ENCODE data around the gene FXYD7.

DNA sequence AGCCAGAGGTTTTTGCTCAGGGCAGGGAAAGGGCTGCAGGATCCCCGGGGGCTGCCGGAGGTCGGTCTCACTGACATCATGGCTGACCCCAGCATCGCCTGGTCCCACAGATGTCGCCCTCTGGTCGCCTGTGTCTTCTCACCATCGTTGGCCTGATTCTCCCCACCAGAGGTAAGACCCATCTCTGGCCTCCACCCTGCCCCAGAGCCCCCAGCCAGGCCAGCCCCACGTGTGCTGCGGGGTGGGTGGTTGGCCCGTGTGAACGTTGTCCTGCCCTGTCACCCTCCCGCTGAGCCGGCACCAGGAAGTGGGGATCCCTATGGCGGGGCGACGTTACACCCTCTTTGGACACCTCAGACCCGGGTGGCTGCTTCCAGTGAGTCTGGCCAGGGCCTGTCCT lies 12.4 kb downstream of the FXYD7 start:
- TF ChIP-seq, protein P1, sequence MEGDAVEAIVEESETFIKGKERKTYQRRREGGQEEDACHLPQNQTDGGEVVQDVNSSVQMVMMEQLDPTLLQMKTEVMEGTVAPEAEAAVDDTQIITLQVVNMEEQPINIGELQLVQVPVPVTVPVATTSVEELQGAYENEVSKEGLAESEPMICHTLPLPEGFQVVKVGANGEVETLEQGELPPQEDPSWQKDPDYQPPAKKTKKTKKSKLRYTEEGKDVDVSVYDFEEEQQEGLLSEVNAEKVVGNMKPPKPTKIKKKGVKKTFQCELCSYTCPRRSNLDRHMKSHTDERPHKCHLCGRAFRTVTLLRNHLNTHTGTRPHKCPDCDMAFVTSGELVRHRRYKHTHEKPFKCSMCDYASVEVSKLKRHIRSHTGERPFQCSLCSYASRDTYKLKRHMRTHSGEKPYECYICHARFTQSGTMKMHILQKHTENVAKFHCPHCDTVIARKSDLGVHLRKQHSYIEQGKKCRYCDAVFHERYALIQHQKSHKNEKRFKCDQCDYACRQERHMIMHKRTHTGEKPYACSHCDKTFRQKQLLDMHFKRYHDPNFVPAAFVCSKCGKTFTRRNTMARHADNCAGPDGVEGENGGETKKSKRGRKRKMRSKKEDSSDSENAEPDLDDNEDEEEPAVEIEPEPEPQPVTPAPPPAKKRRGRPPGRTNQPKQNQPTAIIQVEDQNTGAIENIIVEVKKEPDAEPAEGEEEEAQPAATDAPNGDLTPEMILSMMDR (IDR thresholded peaks at IDR 0.05; ENCODE audit: low read length): peak; percentile 12; the same call in 1 of the 2 replicates
- TF ChIP-seq EZH2 (IDR thresholded peaks at IDR 0.05; ENCODE audit: borderline replicate concordance, low read length): no peak

Measured in OCI-LY1 (cell line).